GM19099 (cell line): ENCODE data around the gene FUZ.

ENCODE experiments used
- POLR2A ChIP-seq: IDR thresholded peaks from 3 replicates; pipeline ENCODE4 v1.6.1; 2011; ENCODE audit warnings: low read depth; ENCODE audit not compliant: insufficient read length; ENCODE audit errors: extremely low read depth

FUZ gene

DNA sequence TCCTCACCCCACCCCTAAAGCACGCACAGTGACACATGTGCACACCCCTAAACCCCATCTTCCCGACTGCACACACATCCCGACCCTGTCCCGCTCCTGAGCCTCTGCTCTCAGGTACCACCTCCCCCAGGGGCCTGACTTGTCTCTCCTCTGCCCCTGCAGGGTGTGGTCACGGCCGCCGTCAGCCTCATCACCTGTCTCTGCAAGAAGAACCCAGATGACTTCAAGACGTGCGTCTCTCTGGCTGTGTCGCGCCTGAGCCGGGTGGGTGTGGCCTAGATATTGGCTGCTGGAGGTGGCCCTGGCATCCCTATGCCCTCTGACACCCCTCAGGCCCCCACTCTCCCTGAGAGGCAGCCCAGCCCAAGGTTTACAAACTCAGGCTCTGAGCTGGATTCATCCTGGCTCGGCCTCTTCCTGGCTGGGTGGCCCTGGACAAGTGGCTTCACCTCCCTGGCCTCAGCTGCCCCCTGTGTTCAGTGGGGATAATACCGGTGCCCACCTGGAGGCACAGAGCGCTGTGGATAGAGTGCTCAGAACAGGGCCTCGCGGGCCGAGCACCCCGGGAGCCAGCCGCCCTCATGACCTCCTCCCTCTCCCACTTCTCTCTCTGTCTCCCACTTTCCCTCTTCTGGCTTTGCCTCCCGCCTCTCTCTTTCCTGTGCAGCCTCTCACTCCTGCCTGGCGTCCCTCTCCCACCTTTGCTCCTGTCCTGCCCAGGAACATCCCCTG, 20.1 kb downstream of the FUZ start:
- TF ChIP-seq POLR2A = no peak

GRCh38 chr19:49791776-49792445, 21.2 kb downstream of the FUZ start:
- no peak for TF ChIP-seq POLR2A

GRCh38 chr19:49790866-49791265, 22.2 kb downstream of the FUZ start:
- no peak for TF ChIP-seq POLR2A

DNA sequence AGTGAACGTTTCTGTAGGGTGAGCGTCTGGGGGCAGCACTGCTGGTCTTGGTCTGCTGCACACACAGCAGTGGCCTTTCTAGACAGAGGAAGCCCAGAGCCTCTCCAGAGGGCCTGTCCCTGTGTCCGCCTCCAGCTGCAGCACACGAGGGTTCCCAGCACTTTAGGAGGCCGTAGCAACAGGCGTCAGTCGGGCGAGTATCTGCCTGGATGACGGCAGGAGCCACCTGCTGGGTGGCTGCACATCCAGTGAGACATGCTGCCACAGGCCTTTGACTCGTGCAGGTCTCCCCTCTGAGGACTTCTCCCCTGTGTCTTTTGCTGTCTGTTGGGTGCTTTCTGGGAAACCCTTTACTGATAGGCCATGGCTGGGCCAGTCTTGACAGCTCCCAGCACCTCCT, 24.2 kb downstream of the FUZ start:
- no peak for TF ChIP-seq POLR2A

DNA sequence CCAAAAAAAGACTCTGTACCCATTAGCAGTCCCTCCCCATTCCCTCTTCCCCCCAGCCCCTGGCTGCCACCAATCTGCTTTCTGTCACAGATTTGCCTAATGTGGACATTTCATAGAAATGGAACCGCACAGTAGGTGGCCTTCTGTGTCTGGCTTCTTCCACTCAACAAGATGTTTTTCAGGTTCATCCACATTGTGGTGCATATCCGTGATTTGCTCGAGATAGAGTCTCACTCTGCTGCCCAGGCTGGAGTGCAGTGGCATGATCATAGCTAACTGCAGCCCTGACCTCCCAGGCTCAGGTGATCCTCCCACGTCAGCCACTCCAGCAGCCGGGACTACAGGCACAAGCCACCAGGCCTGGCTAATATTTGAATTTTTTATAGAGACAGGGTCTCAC, 25.3 kb downstream of the FUZ start:
- TF ChIP-seq POLR2A = no peak

DNA sequence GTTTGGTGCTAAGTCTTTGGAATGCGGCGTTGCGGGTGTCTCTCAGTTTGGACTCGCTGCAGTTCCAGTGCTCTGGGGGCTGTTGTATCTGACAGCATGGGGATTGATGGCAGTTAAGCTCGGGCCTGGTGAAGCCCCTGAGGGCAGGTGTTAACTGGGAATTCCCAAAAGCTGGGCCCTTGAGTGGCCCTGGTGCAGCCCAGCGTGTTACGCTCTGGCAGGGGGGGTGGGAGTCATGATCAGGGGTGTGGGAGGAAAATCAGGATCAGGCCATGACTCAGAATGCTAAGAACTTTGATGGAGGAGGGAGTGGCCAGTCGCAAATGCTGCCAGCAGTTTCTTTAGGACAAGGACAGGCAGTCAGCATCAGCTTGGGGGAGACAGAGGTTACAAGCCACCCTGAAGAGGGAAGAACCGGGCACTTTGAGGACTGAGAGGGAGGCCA, 26.7 kb downstream of the FUZ start:
- no peak for TF ChIP-seq POLR2A

DNA sequence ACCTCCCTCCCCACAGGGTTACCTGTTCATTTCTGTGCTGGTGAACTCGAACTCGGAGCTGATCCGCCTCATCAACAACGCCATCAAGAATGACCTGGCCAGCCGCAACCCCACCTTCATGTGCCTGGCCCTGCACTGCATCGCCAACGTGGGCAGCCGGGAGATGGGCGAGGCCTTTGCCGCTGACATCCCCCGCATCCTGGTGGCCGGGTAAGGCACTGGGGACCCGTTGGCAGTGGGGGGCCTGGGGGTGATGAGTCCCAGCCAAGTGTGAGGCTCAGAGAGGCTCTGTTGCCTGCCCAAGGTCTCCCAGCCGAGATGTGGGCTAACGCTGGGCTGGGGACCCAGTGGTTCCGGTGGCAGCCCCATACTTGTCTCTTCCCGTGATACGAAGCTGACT, 30.6 kb downstream of the FUZ start:
- TF ChIP-seq POLR2A = no peak

- TF ChIP-seq POLR2A = no peak
Measured at GRCh38 chr19:49781394-49781793, 31.7 kb downstream of the FUZ start.

- no peak for TF ChIP-seq POLR2A
Measured at GRCh38 chr19:49780861-49781260, 32.2 kb downstream of the FUZ start.

DNA sequence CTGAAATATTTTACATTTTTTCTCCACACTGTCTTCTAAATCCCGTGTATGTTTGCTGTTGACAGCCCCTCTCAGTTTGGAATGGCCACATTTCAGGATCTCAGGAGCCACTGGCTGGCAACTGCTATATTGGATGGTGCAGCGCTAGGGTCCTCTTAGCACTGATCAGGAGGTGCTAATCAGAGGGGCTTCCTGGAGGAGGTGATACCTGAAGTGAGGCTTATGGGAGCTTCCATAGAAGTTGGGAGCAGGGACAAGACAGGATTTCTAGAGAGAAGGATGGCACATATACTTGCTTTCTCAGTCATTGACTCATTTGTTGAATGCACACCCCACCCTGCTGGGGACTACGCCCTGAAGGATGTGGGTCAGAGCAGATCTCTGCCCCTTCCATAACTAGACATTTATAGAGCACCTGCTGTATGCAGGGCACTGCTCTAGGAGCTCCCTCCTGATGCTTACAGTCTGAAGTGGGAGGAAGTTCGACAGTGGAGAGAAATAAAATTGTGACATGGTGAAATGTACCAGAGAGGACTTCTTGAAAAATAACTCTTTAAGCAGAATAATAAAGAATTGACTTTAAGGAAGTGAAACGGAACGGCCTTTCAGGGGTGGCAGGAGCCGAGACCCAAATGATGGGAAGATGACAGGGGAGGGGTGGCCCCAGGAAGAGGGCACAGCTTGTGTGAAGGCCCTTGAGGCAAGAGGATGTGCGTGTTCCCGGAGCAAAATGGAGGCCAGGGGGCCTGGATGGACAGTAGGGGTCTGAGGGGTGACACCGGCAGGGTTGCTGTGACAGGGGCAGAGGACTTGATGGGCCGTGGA, 33.1 kb downstream of the FUZ start:
- no peak for TF ChIP-seq POLR2A

GRCh38 chr19:49776371-49776764, 36.7 kb downstream of the FUZ start:
- TF ChIP-seq POLR2A = no peak

DNA sequence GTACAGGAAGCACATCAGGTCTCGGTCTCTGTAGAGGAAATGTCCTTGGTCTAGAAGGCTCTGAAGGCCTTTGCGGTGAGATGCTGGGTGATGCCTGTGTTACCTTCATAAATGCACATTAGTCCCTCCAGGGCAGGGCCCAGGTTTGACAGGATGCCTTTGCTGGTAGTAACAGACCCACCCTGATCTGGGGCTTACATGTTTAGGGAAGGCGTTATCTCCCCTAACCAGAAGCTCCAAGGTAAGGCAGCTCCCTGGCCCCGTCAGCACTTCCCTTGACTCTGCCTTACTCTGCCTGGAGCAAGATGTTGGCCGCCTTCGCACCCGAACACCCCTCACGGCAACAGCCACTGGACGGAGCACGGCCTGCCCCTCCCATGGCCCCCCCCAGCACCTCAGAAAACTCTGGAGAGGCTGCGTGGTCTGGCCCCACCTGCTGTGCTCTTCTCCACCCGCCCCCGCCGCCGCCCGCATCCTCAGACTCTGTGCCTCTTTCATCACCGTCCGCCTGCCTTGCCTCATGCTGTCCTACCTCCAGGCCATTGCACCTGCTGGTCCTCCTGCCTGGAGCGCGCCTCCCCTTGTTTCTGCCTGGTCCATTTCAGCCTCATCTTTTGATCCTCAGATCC, 37.2 kb downstream of the FUZ start:
- TF ChIP-seq POLR2A = no peak

DNA sequence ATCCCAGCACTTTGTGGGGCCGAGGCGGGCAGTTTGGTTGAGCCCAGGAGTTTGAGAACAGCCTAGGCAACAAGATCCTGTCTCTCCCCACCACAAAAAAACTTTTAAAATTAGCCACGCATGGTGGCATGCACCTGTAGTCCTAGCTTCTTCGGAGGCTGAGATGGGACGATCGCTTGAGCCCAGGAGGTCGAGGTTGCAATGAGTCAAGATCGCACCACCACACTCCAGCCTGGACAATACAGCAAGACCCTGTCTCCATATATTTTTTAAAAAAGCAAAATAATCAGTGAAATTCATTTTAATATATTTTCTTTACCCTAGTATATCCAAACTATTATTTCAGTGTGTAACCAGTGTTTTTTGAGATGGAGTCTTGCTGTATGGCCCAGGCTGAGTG, 38.1 kb downstream of the FUZ start:
- no peak for TF ChIP-seq POLR2A

DNA sequence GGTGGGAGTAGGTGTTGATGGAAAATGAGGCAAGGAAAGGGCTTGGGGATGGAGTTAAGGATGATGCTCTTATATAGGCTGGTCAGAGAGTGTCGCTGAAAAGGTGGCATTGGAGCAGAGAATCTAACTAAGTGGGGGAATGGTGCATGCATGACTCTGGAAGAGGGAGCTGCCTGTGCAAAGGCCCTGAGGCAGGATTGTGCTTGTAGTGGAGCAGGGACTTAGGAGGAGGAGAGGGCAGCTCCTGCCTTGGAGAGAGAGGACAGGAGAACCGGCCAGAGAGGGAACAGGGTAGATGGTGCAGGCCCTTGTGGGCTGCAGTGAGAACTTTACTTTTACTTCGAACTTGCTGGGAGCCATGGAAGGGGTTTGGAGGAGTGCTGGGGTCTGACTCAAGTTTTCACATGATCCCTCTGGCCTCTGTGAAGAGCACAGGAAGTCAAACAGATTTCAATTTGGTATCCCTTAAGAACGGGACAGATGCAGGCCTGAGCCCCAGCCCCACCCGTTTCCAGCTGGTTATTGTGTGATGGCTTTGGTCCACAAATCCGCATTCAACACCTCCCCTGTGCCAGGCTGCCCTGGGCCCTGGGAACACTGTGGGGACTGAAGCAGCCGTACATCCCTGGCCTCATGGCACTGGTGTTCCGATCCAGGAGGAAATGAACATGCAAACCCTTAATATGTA, 39.3 kb downstream of the FUZ start:
- TF ChIP-seq POLR2A = no peak
